ENCODE measurements around the gene CLEC3B. TPM values are rescaled to one million over a fixed set of nuclear protein-coding genes. Genes with fewer than 3 reads are reported as not detected.

CLEC3B gene
- total and polyA plus RNA-seq, 2 donors (not counting 3 experiments of a cell fraction or from before 2014, with no cell fraction given) = 1.8 TPM; not detected in 1

GRCh38 chr3:45010811-45011333, 15.2 kb upstream of the CLEC3B start:
- H3K9ac ChIP-seq (replicated peaks; ENCODE audit: extremely low read depth, insufficient read depth, low read length) = peak overlapping the region; percentile 68
- no peaks in the 10 kb centered on the region for H3K9me1 ChIP-seq (replicated peaks; ENCODE audit: control insufficient read depth, extremely low read depth, insufficient read depth, low read length)
- H4K20me1 ChIP-seq (replicated peaks; ENCODE audit: control insufficient read depth, extremely low read depth, insufficient read depth, low read length) = no peaks in the 10 kb centered on the region
- H3K4me2 ChIP-seq (ENCODE audit: insufficient read depth, low read length) = no peak overlapping the region
- TF ChIP-seq JUN (IDR thresholded peaks at IDR 0.05; ENCODE audit: borderline replicate concordance, insufficient read depth, insufficient read length, low read depth) (no peak), FOS (IDR thresholded peaks at IDR 0.05; ENCODE audit: borderline replicate concordance, insufficient read depth, low read length) (no peak), EZH2 (IDR thresholded peaks at IDR 0.05; ENCODE audit: borderline replicate concordance, low read depth, low read length, severe bottlenecking) (no peak), CTCF (IDR thresholded peaks at IDR 0.05; ENCODE audit: extremely low read depth in 1 of 2, insufficient read depth in 1 of 2, low read depth in 1 of 2, low read length in 2 of 2) (no peak), MAX (IDR thresholded peaks at IDR 0.05; ENCODE audit: insufficient read depth, insufficient read length) (no peak), POLR2A (IDR thresholded peaks at IDR 0.05; ENCODE audit: low read depth, low read length) (peak; percentile 0), GATA2 (IDR thresholded peaks at IDR 0.05; ENCODE audit: insufficient read depth, insufficient read length, low read depth, low read length) (no peak), MYC (IDR thresholded peaks at IDR 0.05; ENCODE audit: low read depth, low read length) (no peak)
- peaks cover 23% of the 10 kb centered on the region for H3K4me1 ChIP-seq (ENCODE audit: control insufficient read depth, extremely low read depth, insufficient read depth, low read length)
- BruUV-seq (replicated peaks) = no TSS peak
- H3K79me2 ChIP-seq (ENCODE audit: control insufficient read depth, insufficient read depth, low read length) = no peaks in the 10 kb centered on the region
- no peak overlapping the region for H2AFZ ChIP-seq (ENCODE audit: low read depth, low read length)
- intact Hi-C loops (cut with micrococcal nuclease) = no loop called here
- dilution Hi-C loops (cut with MboI; ENCODE audit: extremely low pct_ligation_motif_present, low sequenced_read_pairs) = no loop called here
- H3K9me3 ChIP-seq (replicated peaks; ENCODE audit: control insufficient read depth, insufficient read depth, low read length) = no peaks in the 10 kb centered on the region
- peak overlapping the region; percentile 98 for H3K27ac ChIP-seq (ENCODE audit: insufficient read depth, low read depth, low read length)
- FAIRE-seq = no peak
- ChIA-PET CTCF (interaction anchor here (1.0 to 2.8 kb wide), 4 partner anchors 8 to 22 kb away, joined by 3 to 16 read pairs (median 5); no protein-coding TSS in a partner anchor), POLR2A (no interaction called here)
- peak; percentile 58 for DNase-seq (ENCODE audit: low read depth, low spot score)
- H3K4me3 ChIP-seq (replicated peaks in 1 of 3; ENCODE audit: insufficient read depth in 1 of 3, low read depth in 1 of 3, low read length in 3 of 3) = no peak overlapping the region
- H3K27me3 ChIP-seq (ENCODE audit: control insufficient read depth in 2 of 2, insufficient read depth in 2 of 2, low read length in 2 of 2) = no peaks in the 10 kb centered on the region
- peaks cover 0 to 3% of the 10 kb centered on the region in 2 experiments for H3K36me3 ChIP-seq (ENCODE audit: control insufficient read depth in 2 of 2, extremely low read depth in 1 of 2, insufficient read depth in 2 of 2, low read length in 2 of 2)
